Measurements from ENCODE around the gene PDIA6. TPM values are rescaled to one million over a fixed set of nuclear protein-coding genes. Genes with fewer than 3 reads are reported as not detected.

PDIA6 gene
- polyA plus RNA-seq, 4 donors = 24.4 to 311 (median 165) TPM

DNA sequence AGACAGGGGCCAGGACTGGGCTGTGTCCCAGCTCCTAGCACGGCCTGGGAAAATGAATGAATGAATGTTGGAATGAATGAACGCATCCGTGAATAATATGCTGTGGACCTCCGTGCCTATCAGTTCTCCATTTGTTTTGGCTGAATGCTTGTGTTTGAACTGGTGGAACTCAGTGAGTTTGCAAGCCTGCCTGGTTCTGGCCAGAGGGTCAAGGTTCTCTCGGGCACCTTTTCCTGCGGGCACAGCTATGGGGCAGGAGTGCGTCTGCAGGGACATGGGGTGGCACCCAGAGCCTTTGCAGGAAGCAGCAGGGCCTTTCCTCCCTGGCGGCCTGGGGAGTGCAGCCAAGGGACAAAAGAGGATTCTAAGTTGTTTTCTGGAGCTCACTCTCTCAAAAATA, 17.6 kb upstream of the PDIA6 start:
- H3K27ac ChIP-seq (ENCODE audit: low read depth in 1 of 3, low read length in 2 of 3) = no peak overlapping the region
- peaks cover 0 to 3% (median 0%) of the 10 kb centered on the region in 3 donors for H3K4me1 ChIP-seq (ENCODE audit: control insufficient read depth in 3 of 3, insufficient read depth in 2 of 3, low read depth in 1 of 3, low read length in 2 of 3)
- no peak overlapping the region for H3K4me3 ChIP-seq (ENCODE audit: low read depth in 1 of 3, low read length in 3 of 3)
- FAIRE-seq (no peak), DNase-seq (peak in 1 of 2 donors; percentile 57)
- WGBS, 3 donors = 26 to 61% (median 34%) methylated on average over 8 of the region's 8 CpGs
- peaks cover 0 to 46% (median 0%) of the 10 kb centered on the region in 3 donors for H3K27me3 ChIP-seq (ENCODE audit: control insufficient read depth in 3 of 3, insufficient read depth in 3 of 3, low read length in 3 of 3)
- H3K9me3 ChIP-seq (ENCODE audit: control insufficient read depth in 2 of 2, insufficient read depth in 1 of 2, low read depth in 1 of 2, low read length in 1 of 2) = no peaks in the 10 kb centered on the region
- no peaks in the 10 kb centered on the region for H3K36me3 ChIP-seq (ENCODE audit: control insufficient read depth in 3 of 3, insufficient read depth in 2 of 3, low read depth in 1 of 3, low read length in 3 of 3)

GRCh38 chr2:10829299-10829698, 16.7 kb upstream of the PDIA6 start:
- FAIRE-seq = no peak
- DNase-seq = peak in 1 of 2 donors; percentile 25
- 45 to 70% (median 56%) methylated on average over 3 of the region's 3 CpGs for WGBS, 3 donors
- H3K9me3 ChIP-seq (ENCODE audit: control insufficient read depth in 2 of 2, insufficient read depth in 1 of 2, low read depth in 1 of 2, low read length in 1 of 2) = no peaks in the 10 kb centered on the region
- H3K27ac ChIP-seq (ENCODE audit: low read depth in 1 of 3, low read length in 2 of 3) = no peak overlapping the region
- H3K36me3 ChIP-seq (ENCODE audit: control insufficient read depth in 3 of 3, insufficient read depth in 2 of 3, low read depth in 1 of 3, low read length in 3 of 3) = no peaks in the 10 kb centered on the region
- no peak overlapping the region for H3K4me3 ChIP-seq (ENCODE audit: low read depth in 1 of 3, low read length in 3 of 3)
- peaks cover 0 to 46% (median 2%) of the 10 kb centered on the region in 3 donors for H3K27me3 ChIP-seq (ENCODE audit: control insufficient read depth in 3 of 3, insufficient read depth in 3 of 3, low read length in 3 of 3)
- H3K4me1 ChIP-seq (ENCODE audit: control insufficient read depth in 3 of 3, insufficient read depth in 2 of 3, low read depth in 1 of 3, low read length in 2 of 3) = peaks cover 0 to 3% (median 0%) of the 10 kb centered on the region in 3 donors

- WGBS, 3 donors = 78 to 88% (median 80%) methylated on average over 11 of the region's 11 CpGs
- Histone ChIP-seq H3K4me3 (ENCODE audit: low read depth in 1 of 3, low read length in 3 of 3) (no peak overlapping the region), H3K27me3 (ENCODE audit: control insufficient read depth in 3 of 3, insufficient read depth in 3 of 3, low read length in 3 of 3) (peaks cover 0 to 42% (median 2%) of the 10 kb centered on the region in 3 donors), H3K27ac (ENCODE audit: low read depth in 1 of 3, low read length in 2 of 3) (no peak overlapping the region), H3K36me3 (ENCODE audit: control insufficient read depth in 3 of 3, insufficient read depth in 2 of 3, low read depth in 1 of 3, low read length in 3 of 3) (no peaks in the 10 kb centered on the region), H3K4me1 (ENCODE audit: control insufficient read depth in 3 of 3, insufficient read depth in 2 of 3, low read depth in 1 of 3, low read length in 2 of 3) (peaks cover 0 to 3% (median 0%) of the 10 kb centered on the region in 3 donors), H3K9me3 (ENCODE audit: control insufficient read depth in 2 of 2, insufficient read depth in 1 of 2, low read depth in 1 of 2, low read length in 1 of 2) (no peaks in the 10 kb centered on the region)
- DNase-seq = no peak
- FAIRE-seq = no peak
Measured at GRCh38 chr2:10828346-10828745, 15.8 kb upstream of the PDIA6 start.

- Histone ChIP-seq H3K4me3 (ENCODE audit: low read depth in 1 of 3, low read length in 3 of 3) (no peak overlapping the region), H3K27ac (ENCODE audit: low read depth in 1 of 3, low read length in 2 of 3) (no peak overlapping the region), H3K36me3 (ENCODE audit: control insufficient read depth in 3 of 3, insufficient read depth in 2 of 3, low read depth in 1 of 3, low read length in 3 of 3) (no peaks in the 10 kb centered on the region), H3K27me3 (ENCODE audit: control insufficient read depth in 3 of 3, insufficient read depth in 3 of 3, low read length in 3 of 3) (peaks cover 0 to 31% (median 2%) of the 10 kb centered on the region in 3 donors), H3K4me1 (ENCODE audit: control insufficient read depth in 3 of 3, insufficient read depth in 2 of 3, low read depth in 1 of 3, low read length in 2 of 3) (no peaks in the 10 kb centered on the region), H3K9me3 (ENCODE audit: control insufficient read depth in 2 of 2, insufficient read depth in 1 of 2, low read depth in 1 of 2, low read length in 1 of 2) (no peaks in the 10 kb centered on the region)
- DNase-seq (no peak), FAIRE-seq (no peak)
- WGBS, 3 donors = 77 to 81% (median 78%) methylated on average over 8 of the region's 8 CpGs
Measured at GRCh38 chr2:10826625-10827024, 14.0 kb upstream of the PDIA6 start.

- FAIRE-seq (no peak), DNase-seq (no peak)
- WGBS, 3 donors = 83 to 86% (median 85%) methylated on average over 8 of the region's 8 CpGs
- no peak overlapping the region for H3K4me3 ChIP-seq (ENCODE audit: low read depth in 1 of 3, low read length in 3 of 3)
- H3K27me3 ChIP-seq (ENCODE audit: control insufficient read depth in 3 of 3, insufficient read depth in 3 of 3, low read length in 3 of 3) = peaks cover 0 to 25% (median 2%) of the 10 kb centered on the region in 3 donors
- no peaks in the 10 kb centered on the region for H3K36me3 ChIP-seq (ENCODE audit: control insufficient read depth in 3 of 3, insufficient read depth in 2 of 3, low read depth in 1 of 3, low read length in 3 of 3)
- no peaks in the 10 kb centered on the region for H3K9me3 ChIP-seq (ENCODE audit: control insufficient read depth in 2 of 2, insufficient read depth in 1 of 2, low read depth in 1 of 2, low read length in 1 of 2)
- no peak overlapping the region for H3K27ac ChIP-seq (ENCODE audit: low read depth in 1 of 3, low read length in 2 of 3)
- no peaks in the 10 kb centered on the region for H3K4me1 ChIP-seq (ENCODE audit: control insufficient read depth in 3 of 3, insufficient read depth in 2 of 3, low read depth in 1 of 3, low read length in 2 of 3)
Measured at GRCh38 chr2:10826026-10826425, 13.4 kb upstream of the PDIA6 start.

- no peak overlapping the region for H3K4me3 ChIP-seq (ENCODE audit: low read depth in 1 of 3, low read length in 3 of 3)
- no peaks in the 10 kb centered on the region for H3K4me1 ChIP-seq (ENCODE audit: control insufficient read depth in 3 of 3, insufficient read depth in 2 of 3, low read depth in 1 of 3, low read length in 2 of 3)
- WGBS, 3 donors = 86 to 90% (median 88%) methylated on average over 4 of the region's 4 CpGs
- no peak overlapping the region for H3K27ac ChIP-seq (ENCODE audit: low read depth in 1 of 3, low read length in 2 of 3)
- no peak for DNase-seq
- peaks cover 0 to 14% (median 2%) of the 10 kb centered on the region in 3 donors for H3K27me3 ChIP-seq (ENCODE audit: control insufficient read depth in 3 of 3, insufficient read depth in 3 of 3, low read length in 3 of 3)
- FAIRE-seq = no peak
- no peaks in the 10 kb centered on the region for H3K9me3 ChIP-seq (ENCODE audit: control insufficient read depth in 2 of 2, insufficient read depth in 1 of 2, low read depth in 1 of 2, low read length in 1 of 2)
- no peaks in the 10 kb centered on the region for H3K36me3 ChIP-seq (ENCODE audit: control insufficient read depth in 3 of 3, insufficient read depth in 2 of 3, low read depth in 1 of 3, low read length in 3 of 3)
Measured at GRCh38 chr2:10824191-10824590, 11.6 kb upstream of the PDIA6 start.

DNA sequence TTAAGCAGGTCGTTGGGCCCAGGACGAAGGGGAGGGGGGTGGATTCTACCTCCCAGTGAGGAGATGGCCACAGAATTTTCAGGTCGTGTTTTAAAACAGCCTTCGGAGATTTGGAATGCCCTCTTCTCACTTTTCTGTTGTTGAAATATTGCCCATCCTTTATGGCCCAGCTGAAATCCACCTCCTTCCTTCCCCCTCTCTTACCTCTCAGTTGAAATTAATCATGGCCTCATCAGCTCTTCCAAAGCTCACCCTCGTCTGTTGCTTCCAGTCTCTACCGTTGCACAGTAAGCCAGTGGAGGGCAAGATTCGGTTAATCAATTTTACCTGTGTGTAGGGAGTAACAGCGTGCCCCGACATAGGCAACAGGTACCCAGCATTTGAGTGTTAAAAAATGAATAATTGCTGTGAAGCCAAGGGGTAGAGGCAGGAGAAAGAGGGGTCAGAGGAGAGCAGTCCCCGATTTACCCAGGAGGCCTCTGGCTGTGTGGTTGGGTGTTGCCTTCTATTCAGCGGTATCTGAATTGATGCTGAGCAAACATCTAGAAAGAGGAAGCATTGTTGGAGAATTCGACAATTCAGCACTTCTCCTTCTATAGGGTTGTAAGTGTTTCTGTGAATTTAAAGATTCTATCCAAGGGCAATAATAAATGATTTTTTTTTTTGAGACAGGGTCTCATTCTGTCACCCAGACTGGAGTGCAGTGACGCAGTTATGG, 8.6 kb upstream of the PDIA6 start:
- no peak overlapping the region for H3K4me3 ChIP-seq (ENCODE audit: low read depth in 1 of 3, low read length in 3 of 3)
- H3K27me3 ChIP-seq (ENCODE audit: control insufficient read depth in 3 of 3, insufficient read depth in 3 of 3, low read length in 3 of 3) = peaks cover 0 to 8% (median 2%) of the 10 kb centered on the region in 3 donors
- H3K27ac ChIP-seq (ENCODE audit: low read depth in 1 of 3, low read length in 2 of 3) = no peak overlapping the region
- FAIRE-seq (no peak), DNase-seq (no peak)
- H3K4me1 ChIP-seq (ENCODE audit: control insufficient read depth in 3 of 3, insufficient read depth in 2 of 3, low read depth in 1 of 3, low read length in 2 of 3) = no peaks in the 10 kb centered on the region
- no peaks in the 10 kb centered on the region for H3K9me3 ChIP-seq (ENCODE audit: control insufficient read depth in 2 of 2, insufficient read depth in 1 of 2, low read depth in 1 of 2, low read length in 1 of 2)
- WGBS, 3 donors = 68 to 72% (median 69%) methylated on average over 13 of the region's 13 CpGs
- no peaks in the 10 kb centered on the region for H3K36me3 ChIP-seq (ENCODE audit: control insufficient read depth in 3 of 3, insufficient read depth in 2 of 3, low read depth in 1 of 3, low read length in 3 of 3)

DNA sequence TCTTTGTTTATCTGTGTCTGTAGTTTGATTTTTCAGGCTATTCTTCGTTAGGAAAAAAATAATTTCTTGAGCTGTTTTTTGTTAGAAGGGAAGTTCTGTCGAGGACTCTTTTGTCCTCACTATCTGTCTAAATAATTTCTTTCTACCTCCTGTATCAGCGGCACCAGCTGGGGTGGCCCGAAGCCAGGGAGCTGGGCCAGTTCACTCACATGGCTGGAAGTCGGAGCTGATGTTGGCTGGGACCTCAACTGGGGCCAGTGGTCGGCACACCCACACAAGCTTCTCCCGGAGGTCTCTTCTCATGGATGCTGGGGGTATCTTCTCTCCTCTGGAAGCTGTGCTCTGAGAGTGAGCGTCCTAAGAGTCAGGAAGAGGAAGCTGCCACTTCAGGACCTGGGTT, 8.0 kb upstream of the PDIA6 start:
- Histone ChIP-seq H3K4me3 (ENCODE audit: low read depth in 1 of 3, low read length in 3 of 3) (no peak overlapping the region), H3K4me1 (ENCODE audit: control insufficient read depth in 3 of 3, insufficient read depth in 2 of 3, low read depth in 1 of 3, low read length in 2 of 3) (no peaks in the 10 kb centered on the region), H3K9me3 (ENCODE audit: control insufficient read depth in 2 of 2, insufficient read depth in 1 of 2, low read depth in 1 of 2, low read length in 1 of 2) (no peaks in the 10 kb centered on the region), H3K27ac (ENCODE audit: low read depth in 1 of 3, low read length in 2 of 3) (no peak overlapping the region), H3K36me3 (ENCODE audit: control insufficient read depth in 3 of 3, insufficient read depth in 2 of 3, low read depth in 1 of 3, low read length in 3 of 3) (no peaks in the 10 kb centered on the region), H3K27me3 (ENCODE audit: control insufficient read depth in 3 of 3, insufficient read depth in 3 of 3, low read length in 3 of 3) (peaks cover 0 to 8% (median 2%) of the 10 kb centered on the region in 3 donors)
- no peak for DNase-seq
- FAIRE-seq = no peak
- WGBS, 3 donors = 59 to 73% (median 61%) methylated on average over 8 of the region's 8 CpGs
